Kidney (tissue), 14 donors: ENCODE results near the gene SOX6. TPM values are rescaled to one million over a fixed set of nuclear protein-coding genes. Genes with fewer than 3 reads are reported as not detected.

Experiments used
- DNase-seq, 5 donors: peaks; one replicate each; pipeline ENCODE4 v3.0.0-alpha.2; 2013 to 2020
- FAIRE-seq: peaks from 2 replicates; lab custom pipeline; 2012; peaks lifted over from hg19 to GRCh38; lab: Jason Lieb, UNC
- H3K27ac ChIP-seq, 2 donors: one replicate each; pipeline ENCODE4 v1.7.0; 2013; ENCODE audit warnings: low read depth in 2 of 2, low read length in 2 of 2, inconsistent platforms in 1 of 2
- H3K27me3 ChIP-seq: one replicate; pipeline ENCODE4 v1.7.1; 2013; ENCODE audit warnings: low read length, inconsistent platforms; ENCODE audit not compliant: control insufficient read depth, insufficient read depth
- H3K36me3 ChIP-seq, 3 donors: one replicate each; pipeline versions ENCODE4 v1.7.0 to v1.7.1; 2013; ENCODE audit warnings: low read length in 3 of 3, control low read depth in 1 of 3, inconsistent platforms in 1 of 3; ENCODE audit not compliant: insufficient read depth in 3 of 3, control insufficient read depth in 2 of 3
- H3K4me1 ChIP-seq, 3 donors: one replicate each; pipeline versions ENCODE4 v1.7.0 to v1.7.1; 2013; ENCODE audit warnings: low read length in 3 of 3, inconsistent platforms in 1 of 3, low read depth in 1 of 3; ENCODE audit not compliant: control insufficient read depth in 2 of 3, insufficient read depth in 2 of 3
- H3K4me3 ChIP-seq, 3 donors: one replicate each; pipeline versions ENCODE4 v1.7.0 to v1.8.1; 2013; ENCODE audit warnings: low read length in 3 of 3, control low read depth in 1 of 3, inconsistent platforms in 1 of 3
- H3K9ac ChIP-seq, 3 donors: one replicate each; pipeline versions ENCODE4 v1.7.0 to v1.7.1; 2013; ENCODE audit warnings: low read length in 3 of 3, control low read depth in 1 of 3, inconsistent platforms in 1 of 3
- H3K9me3 ChIP-seq, 3 donors: one replicate each; pipeline versions ENCODE4 v1.7.0 to v1.7.1; 2013; ENCODE audit warnings: low read length in 3 of 3, control low read depth in 1 of 3, inconsistent platforms in 1 of 3; ENCODE audit not compliant: control insufficient read depth in 2 of 3, insufficient read depth in 1 of 3
- intact Hi-C: fragments of 100-400 bp; cut with DNase I; formaldehyde crosslinking; loops from one replicate; pipeline ENCODE4 v1.11.1; 2022
- polyA plus RNA-seq: library from polyadenylated mRNA; stranded (reverse); fragments of 350-450 nt; fragmentation: Illumina TruSeq; extraction: RNeasy Lipid Tissue Mini Kit (QIAGEN cat#74804); gene quantifications from one replicate; pipeline ENCODE4 v1.2.3, GENCODE V29; 2014; ENCODE audit warnings: low read depth, low replicate concordance; ENCODE audit not compliant: insufficient read depth
- total RNA-seq: library from RNA; stranded (reverse); fragmentation: NEBNext Ultra II Directional; extraction: Animal tissue kit (Norgen Biotek cat#: 25700); gene quantifications from one replicate; pipeline ENCODE4 v1.2.1, GENCODE V29; 2021
- TF ChIP-seq, protein P1 (sequence below): IDR thresholded peaks from 3 replicates; pipeline ENCODE4 v1.5.1; 2012; ENCODE audit warnings: mild to moderate bottlenecking, moderate library complexity, borderline replicate concordance; ENCODE audit not compliant: insufficient read depth; ENCODE audit errors: extremely low read depth
- donor health status: control.
- donor health status: control.
- donor health status: control.
- donor health status: control.
- donor health status: control.
- donor health status: DM: yes; HTN: yes; CAD: no.
- donor health status: Normal renal cell carcinoma (clear cell type).

SOX6 gene
- total and polyA plus RNA-seq, 2 donors from 2014 or later: 5.0 to 47.3 TPM

- intact Hi-C loops: no loop called here
- TF ChIP-seq, protein P1, sequence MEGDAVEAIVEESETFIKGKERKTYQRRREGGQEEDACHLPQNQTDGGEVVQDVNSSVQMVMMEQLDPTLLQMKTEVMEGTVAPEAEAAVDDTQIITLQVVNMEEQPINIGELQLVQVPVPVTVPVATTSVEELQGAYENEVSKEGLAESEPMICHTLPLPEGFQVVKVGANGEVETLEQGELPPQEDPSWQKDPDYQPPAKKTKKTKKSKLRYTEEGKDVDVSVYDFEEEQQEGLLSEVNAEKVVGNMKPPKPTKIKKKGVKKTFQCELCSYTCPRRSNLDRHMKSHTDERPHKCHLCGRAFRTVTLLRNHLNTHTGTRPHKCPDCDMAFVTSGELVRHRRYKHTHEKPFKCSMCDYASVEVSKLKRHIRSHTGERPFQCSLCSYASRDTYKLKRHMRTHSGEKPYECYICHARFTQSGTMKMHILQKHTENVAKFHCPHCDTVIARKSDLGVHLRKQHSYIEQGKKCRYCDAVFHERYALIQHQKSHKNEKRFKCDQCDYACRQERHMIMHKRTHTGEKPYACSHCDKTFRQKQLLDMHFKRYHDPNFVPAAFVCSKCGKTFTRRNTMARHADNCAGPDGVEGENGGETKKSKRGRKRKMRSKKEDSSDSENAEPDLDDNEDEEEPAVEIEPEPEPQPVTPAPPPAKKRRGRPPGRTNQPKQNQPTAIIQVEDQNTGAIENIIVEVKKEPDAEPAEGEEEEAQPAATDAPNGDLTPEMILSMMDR: no peak
- no peak overlapping the region for H3K9ac ChIP-seq
- no peaks in the 10 kb centered on the region for H3K27me3 ChIP-seq
- no peak for FAIRE-seq
- no peak for DNase-seq
- H3K4me1 ChIP-seq: no peaks in the 10 kb centered on the region
- H3K36me3 ChIP-seq: peaks cover 0 to 7% (median 7%) of the 10 kb centered on the region in 3 donors
- no peak overlapping the region for H3K27ac ChIP-seq
- H3K9me3 ChIP-seq: no peaks in the 10 kb centered on the region
- H3K4me3 ChIP-seq: no peak overlapping the region
These were observed 367.6 kb downstream of the SOX6 start for GRCh38 chr11:15988693-15989231.

- Histone ChIP-seq H3K27ac (no peak overlapping the region), H3K9ac (no peak overlapping the region), H3K4me1 (no peaks in the 10 kb centered on the region), H3K27me3 (no peaks in the 10 kb centered on the region), H3K4me3 (no peak overlapping the region), H3K36me3 (peaks cover 0 to 7% (median 7%) of the 10 kb centered on the region in 3 donors), H3K9me3 (no peaks in the 10 kb centered on the region)
- TF ChIP-seq, protein P1: no peak
- intact Hi-C loops: no loop called here
- DNase-seq: no peak
- no peak for FAIRE-seq
These were observed 368.3 kb downstream of the SOX6 start for GRCh38 chr11:15988016-15988550.

GRCh38 chr11:15987046-15987445 lies 369.3 kb downstream of the SOX6 start:
- TF ChIP-seq, protein P1: no peak
- no peak overlapping the region for H3K27ac ChIP-seq
- no peaks in the 10 kb centered on the region for H3K9me3 ChIP-seq
- no peak overlapping the region for H3K9ac ChIP-seq
- peaks cover 0 to 7% (median 7%) of the 10 kb centered on the region in 3 donors for H3K36me3 ChIP-seq
- no peaks in the 10 kb centered on the region for H3K27me3 ChIP-seq
- H3K4me3 ChIP-seq: no peak overlapping the region
- FAIRE-seq (no peak), DNase-seq (no peak)
- no peaks in the 10 kb centered on the region for H3K4me1 ChIP-seq
- intact Hi-C loops: no loop called here

DNA sequence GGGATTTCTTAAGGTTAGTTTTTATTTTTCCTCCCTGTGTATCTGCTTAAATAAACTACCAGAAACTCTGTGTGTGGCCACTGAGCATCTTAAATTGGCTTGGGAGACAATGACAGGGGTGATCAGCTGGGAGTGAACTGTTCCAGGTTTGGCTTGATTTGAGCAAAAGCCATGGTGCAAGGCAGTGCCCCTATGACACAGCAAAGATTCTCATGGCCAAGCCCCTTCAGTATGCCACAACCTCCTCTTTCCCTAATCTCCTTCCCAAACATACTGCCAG lies 370.5 kb downstream of the SOX6 start:
- Histone ChIP-seq H3K27me3 (no peaks in the 10 kb centered on the region), H3K27ac (no peak overlapping the region), H3K9me3 (no peaks in the 10 kb centered on the region), H3K4me3 (no peak overlapping the region), H3K36me3 (peaks cover 0 to 7% (median 4%) of the 10 kb centered on the region in 3 donors), H3K9ac (no peak overlapping the region), H3K4me1 (no peaks in the 10 kb centered on the region)
- DNase-seq (no peak), FAIRE-seq (no peak)
- intact Hi-C loops: no loop called here
- TF ChIP-seq, protein P1: no peak
